PFSK-1 (cell line): ENCODE data around the gene PSMA2.

Experiments
- FOXP2 ChIP-seq: optimal IDR thresholded peaks from 2 replicates; pipeline ENCODE3; 2011; ENCODE audit warnings: borderline replicate concordance, control low read depth, inconsistent platforms; ENCODE audit not compliant: insufficient read depth; ENCODE audit errors: extremely low read length, extremely low read depth
- POLR2AphosphoS5 ChIP-seq: IDR thresholded peaks from 2 replicates; pipeline ENCODE4 v1.6.1; 2012; ENCODE audit warnings: low read depth, mild to moderate bottlenecking, control low read depth, low read length, moderate library complexity
- REST ChIP-seq, 2 experiments: IDR thresholded peaks; 2 replicates each; pipeline versions ENCODE4 v1.6.1 to v1.8.0; 2011 to 2012; ENCODE audit warnings: low read depth in 2 of 2, low read length in 2 of 2, control low read depth in 1 of 2, inconsistent platforms in 1 of 2, mild to moderate bottlenecking in 1 of 2, moderate library complexity in 1 of 2; ENCODE audit not compliant: insufficient read depth in 1 of 2
- SIN3A ChIP-seq: IDR thresholded peaks from 2 replicates; pipeline ENCODE4 v1.6.1; 2012; ENCODE audit warnings: mild to moderate bottlenecking, low read length, moderate library complexity, borderline replicate concordance; ENCODE audit not compliant: insufficient read depth
- TAF1 ChIP-seq: IDR thresholded peaks from 2 replicates; pipeline ENCODE4 v1.6.1; 2012; ENCODE audit warnings: low read length, control low read depth, borderline replicate concordance; ENCODE audit not compliant: insufficient read depth

GRCh38 chr7:42914421-42915045, 17.4 kb downstream of the PSMA2 start:
- TF ChIP-seq POLR2AphosphoS5 (no peak), TAF1 (no peak), REST (IDR thresholded peaks at IDR 0.05; ENCODE audit: insufficient read depth in 1 of 2, low read depth in 2 of 2, low read length in 2 of 2) (no peak), SIN3A (no peak), FOXP2 (no peak)
